Endothelial cell of umbilical vein (primary cell): ENCODE results near the gene AKT2. TPM values are rescaled to one million over a fixed set of nuclear protein-coding genes. Genes with fewer than 3 reads are reported as not detected.

ENCODE experiments used
- BruUV-seq: library from RNA; stranded (reverse); fragments of 400-500 nt; replicated peaks from 2 replicates; lab custom pipeline; 2021; lab: Mats Ljungman, UMichigan
- CTCF ChIA-PET: fragments of 300-600, 350-600 bp; sonication (Branson Sonifier 250); formaldehyde crosslinking; loops from one replicate; lab custom pipeline; 2021; ENCODE audit warnings: antibody characterized with exemption, inconsistent platforms; lab: Charles Lee
- POLR2A ChIA-PET: fragments of 300-600, 350-600 bp; sonication (Branson Sonifier 250); formaldehyde crosslinking; loops from one replicate; lab custom pipeline; 2021; ENCODE audit warnings: antibody characterized with exemption, inconsistent platforms; lab: Charles Lee
- DNase-seq: peaks from one replicate; pipeline ENCODE4 v3.0.0-alpha.2; 2011; ENCODE audit warnings: low read depth, low spot score
- FAIRE-seq: peaks from 2 replicates; lab custom pipeline; 2011; peaks lifted over from hg19 to GRCh38; lab: Jason Lieb, UNC
- H2AFZ ChIP-seq: 2 replicates; pipeline ENCODE4 v1.6.0; 2012; ENCODE audit warnings: low read depth, low read length, control low read depth, inconsistent platforms
- H3K27ac ChIP-seq: 2 replicates; pipeline ENCODE4 v1.5.1; 2011; ENCODE audit warnings: low read depth, mild to moderate bottlenecking, control low read depth, low read length, moderate library complexity; ENCODE audit not compliant: insufficient read depth
- H3K27me3 ChIP-seq, 2 experiments: 2 replicates each; pipeline versions ENCODE4 v1.6.0 to v1.6.1; 2011; ENCODE audit warnings: low read length in 2 of 2, mixed read lengths in 1 of 2; ENCODE audit not compliant: control insufficient read depth in 2 of 2, insufficient read depth in 2 of 2
- H3K36me3 ChIP-seq, 2 experiments: 2 replicates in 1 of 2; 3 replicates in 1 of 2; pipeline ENCODE4 v1.5.1; 2011; ENCODE audit warnings: low read length in 2 of 2, mild to moderate bottlenecking in 1 of 2, moderate library complexity in 1 of 2; ENCODE audit not compliant: control insufficient read depth in 2 of 2, insufficient read depth in 2 of 2; ENCODE audit errors: extremely low read depth in 1 of 2
- H3K4me1 ChIP-seq: 3 replicates; pipeline ENCODE4 v1.5.1; 2011; ENCODE audit warnings: mild to moderate bottlenecking, low read length; ENCODE audit not compliant: control insufficient read depth, insufficient read depth; ENCODE audit errors: extremely low read depth
- H3K4me2 ChIP-seq: 2 replicates; pipeline ENCODE4 v1.6.1; 2011; ENCODE audit warnings: low read length, control low read depth, mixed read lengths; ENCODE audit not compliant: insufficient read depth
- H3K4me3 ChIP-seq, 3 experiments: fragments of 200-600 bp in 1 of 3; sonication (generic), shearing (Covaris generic) in 1 of 3; replicated peaks in 1 of 3; 2 replicates each; pipeline ENCODE4 v1.5.1; 2011 to 2016; ENCODE audit warnings: control low read depth in 3 of 3, low read length in 3 of 3, mild to moderate bottlenecking in 2 of 3, inconsistent platforms in 1 of 3, low read depth in 1 of 3, moderate library complexity in 1 of 3; ENCODE audit not compliant: insufficient read depth in 1 of 3
- H3K79me2 ChIP-seq: 2 replicates; pipeline ENCODE4 v1.6.0; 2012; ENCODE audit warnings: low read length, inconsistent platforms; ENCODE audit not compliant: control insufficient read depth, insufficient read depth
- H3K9ac ChIP-seq: replicated peaks from 2 replicates; pipeline ENCODE3; 2011; ENCODE audit warnings: low read length, control low read depth; ENCODE audit not compliant: insufficient read depth; ENCODE audit errors: extremely low read depth
- H3K9me1 ChIP-seq: replicated peaks from 3 replicates; pipeline ENCODE4 v1.6.0; 2011; ENCODE audit warnings: mild to moderate bottlenecking, low read length; ENCODE audit not compliant: control insufficient read depth, insufficient read depth; ENCODE audit errors: extremely low read depth
- H3K9me3 ChIP-seq: replicated peaks from 2 replicates; pipeline ENCODE4 v1.5.1; 2012; ENCODE audit warnings: low read length, inconsistent platforms; ENCODE audit not compliant: control insufficient read depth, insufficient read depth
- H4K20me1 ChIP-seq: replicated peaks from 2 replicates; pipeline ENCODE3; 2011; ENCODE audit warnings: mild to moderate bottlenecking, low read length; ENCODE audit not compliant: control insufficient read depth, insufficient read depth; ENCODE audit errors: extremely low read depth
- EZH2 ChIP-seq: IDR thresholded peaks from 2 replicates; pipeline ENCODE4 v1.6.1; 2012; ENCODE audit warnings: borderline replicate concordance, low read depth, mild to moderate bottlenecking, moderate library complexity, low read length, inconsistent platforms; ENCODE audit not compliant: severe bottlenecking
- FOS ChIP-seq: IDR thresholded peaks from 2 replicates; pipeline ENCODE4 v1.6.1; 2011; ENCODE audit warnings: mild to moderate bottlenecking, low read length, moderate library complexity, borderline replicate concordance; ENCODE audit not compliant: insufficient read depth
- GATA2 ChIP-seq: IDR thresholded peaks from 2 replicates; pipeline ENCODE4 v1.7.0; 2011; ENCODE audit warnings: low read depth, mild to moderate bottlenecking, moderate library complexity, mixed read lengths, low read length; ENCODE audit not compliant: insufficient read length, insufficient read depth
- JUN ChIP-seq: IDR thresholded peaks from 2 replicates; pipeline ENCODE4 v1.6.1; 2011; ENCODE audit warnings: borderline replicate concordance, low read depth; ENCODE audit not compliant: insufficient read length, insufficient read depth
- MYC ChIP-seq: IDR thresholded peaks from one replicate; pipeline ENCODE4 v1.6.1; 2011; ENCODE audit warnings: mild to moderate bottlenecking, low read depth, low read length
- POLR2A ChIP-seq: IDR thresholded peaks from 2 replicates; pipeline ENCODE4 v1.6.1; 2012; ENCODE audit warnings: low read depth, mild to moderate bottlenecking, control low read depth, low read length
- POLR2AphosphoS5 ChIP-seq: IDR thresholded peaks from 2 replicates; pipeline ENCODE4 v1.6.1; 2012; ENCODE audit warnings: low read depth, mild to moderate bottlenecking, control low read depth, low read length, moderate library complexity; ENCODE audit not compliant: insufficient read depth
- dilution Hi-C: fragments of 300-500 bp; cut with MboI; formaldehyde crosslinking; loops from one replicate; pipeline ENCODE4 v1.15.0; 2019; ENCODE audit warnings: low sequenced_read_pairs; ENCODE audit not compliant: extremely low pct_ligation_motif_present
- intact Hi-C: fragments of 100-400 bp; cut with micrococcal nuclease; formaldehyde crosslinking; loops from one replicate; pipeline ENCODE4 v1.10.0; 2022
- polyA plus RNA-seq, 4 experiments: library from polyadenylated mRNA; depleted of rRNA in 3 of 4; stranded (reverse) in 3 of 4; unstranded in 1 of 4; fragments of >200 nt; gene quantifications; 2 replicates each; pipeline versions ENCODE4 v1.2.1 to v1.2.3, GENCODE V29; 2011 to 2012; ENCODE audit warnings: missing spikeins in 1 of 4
- total RNA-seq: library from RNA; stranded (reverse); gene quantifications from 2 replicates; pipeline ENCODE4 v1.2.3, GENCODE V29; 2021
- TF ChIP-seq, protein P1 (sequence below): IDR thresholded peaks from 2 replicates; pipeline ENCODE4 v1.6.1; 2011; ENCODE audit not compliant: insufficient read depth, insufficient read length
- TF ChIP-seq, protein P2 (sequence below), 2 donors: IDR thresholded peaks; 1 replicate in 1 of 2; 2 replicates in 1 of 2; pipeline ENCODE4 v1.5.1; 2011; ENCODE audit warnings: low read length in 2 of 2, mild to moderate bottlenecking in 2 of 2, moderate library complexity in 2 of 2, control low read depth in 1 of 2, inconsistent platforms in 1 of 2, low read depth in 1 of 2; ENCODE audit not compliant: insufficient read depth in 1 of 2; ENCODE audit errors: extremely low read depth in 1 of 2

The AKT2 gene
- total and polyA plus RNA-seq, 2 donors (not counting 3 experiments of a cell fraction or from before 2014, with no cell fraction given): 65.2 to 69.8 TPM

DNA sequence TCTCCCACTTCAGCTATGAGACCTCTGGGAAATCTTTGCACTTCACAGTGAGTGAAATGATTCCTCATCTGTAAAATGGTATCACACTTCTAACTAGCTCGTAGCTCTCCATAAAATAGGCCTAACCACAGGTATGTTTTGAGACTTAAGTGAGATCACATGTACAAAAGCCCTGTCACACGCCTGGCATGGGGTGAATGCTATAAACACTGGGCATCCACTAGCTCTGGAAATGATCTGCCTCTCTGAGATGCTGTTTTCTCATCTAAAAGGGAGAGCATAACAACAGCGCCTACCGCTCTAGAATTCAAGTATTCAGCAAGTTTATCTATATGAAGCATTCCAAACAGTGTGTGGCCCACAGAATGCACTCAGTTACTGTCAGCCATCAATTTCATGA lies 2.2 kb downstream of the AKT2 start:
- Histone ChIP-seq H3K27me3 (no peaks in the 10 kb centered on the region), H3K9me1 (no peaks in the 10 kb centered on the region), H3K27ac (no peak overlapping the region), H3K4me1 (peaks cover 11% of the 10 kb centered on the region), H3K79me2 (peaks cover 67% of the 10 kb centered on the region), H3K9me3 (no peaks in the 10 kb centered on the region), H2AFZ (no peak overlapping the region), H3K4me3 (no peak overlapping the region), H3K36me3 (peaks cover 0 to 3% of the 10 kb centered on the region in 2 experiments), H4K20me1 (no peaks in the 10 kb centered on the region), H3K9ac (no peak overlapping the region), H3K4me2 (no peak overlapping the region)
- intact Hi-C loops (no loop called here), dilution Hi-C loops (no loop called here)
- ChIA-PET CTCF (interaction anchor here (0.8 kb wide), 1 partner anchor 24 kb away, joined by 3 read pairs; no protein-coding TSS in a partner anchor), POLR2A (no interaction called here)
- TF ChIP-seq FOS (no peak), EZH2 (no peak), JUN (no peak), POLR2A (no peak), MYC (no peak), GATA2 (no peak), POLR2AphosphoS5 (no peak)
- TF ChIP-seq, protein P1, sequence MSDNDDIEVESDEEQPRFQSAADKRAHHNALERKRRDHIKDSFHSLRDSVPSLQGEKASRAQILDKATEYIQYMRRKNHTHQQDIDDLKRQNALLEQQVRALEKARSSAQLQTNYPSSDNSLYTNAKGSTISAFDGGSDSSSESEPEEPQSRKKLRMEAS: no peak
- TF ChIP-seq, protein P2, sequence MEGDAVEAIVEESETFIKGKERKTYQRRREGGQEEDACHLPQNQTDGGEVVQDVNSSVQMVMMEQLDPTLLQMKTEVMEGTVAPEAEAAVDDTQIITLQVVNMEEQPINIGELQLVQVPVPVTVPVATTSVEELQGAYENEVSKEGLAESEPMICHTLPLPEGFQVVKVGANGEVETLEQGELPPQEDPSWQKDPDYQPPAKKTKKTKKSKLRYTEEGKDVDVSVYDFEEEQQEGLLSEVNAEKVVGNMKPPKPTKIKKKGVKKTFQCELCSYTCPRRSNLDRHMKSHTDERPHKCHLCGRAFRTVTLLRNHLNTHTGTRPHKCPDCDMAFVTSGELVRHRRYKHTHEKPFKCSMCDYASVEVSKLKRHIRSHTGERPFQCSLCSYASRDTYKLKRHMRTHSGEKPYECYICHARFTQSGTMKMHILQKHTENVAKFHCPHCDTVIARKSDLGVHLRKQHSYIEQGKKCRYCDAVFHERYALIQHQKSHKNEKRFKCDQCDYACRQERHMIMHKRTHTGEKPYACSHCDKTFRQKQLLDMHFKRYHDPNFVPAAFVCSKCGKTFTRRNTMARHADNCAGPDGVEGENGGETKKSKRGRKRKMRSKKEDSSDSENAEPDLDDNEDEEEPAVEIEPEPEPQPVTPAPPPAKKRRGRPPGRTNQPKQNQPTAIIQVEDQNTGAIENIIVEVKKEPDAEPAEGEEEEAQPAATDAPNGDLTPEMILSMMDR (IDR thresholded peaks at IDR 0.05; ENCODE audit: extremely low read depth in 1 of 2, insufficient read depth in 1 of 2, low read depth in 1 of 2, low read length in 2 of 2): no peak
- DNase-seq (no peak), FAIRE-seq (no peak)
- no TSS peak for BruUV-seq
